Measurements from ENCODE around the gene LLGL2.

Gene LLGL2

DNA sequence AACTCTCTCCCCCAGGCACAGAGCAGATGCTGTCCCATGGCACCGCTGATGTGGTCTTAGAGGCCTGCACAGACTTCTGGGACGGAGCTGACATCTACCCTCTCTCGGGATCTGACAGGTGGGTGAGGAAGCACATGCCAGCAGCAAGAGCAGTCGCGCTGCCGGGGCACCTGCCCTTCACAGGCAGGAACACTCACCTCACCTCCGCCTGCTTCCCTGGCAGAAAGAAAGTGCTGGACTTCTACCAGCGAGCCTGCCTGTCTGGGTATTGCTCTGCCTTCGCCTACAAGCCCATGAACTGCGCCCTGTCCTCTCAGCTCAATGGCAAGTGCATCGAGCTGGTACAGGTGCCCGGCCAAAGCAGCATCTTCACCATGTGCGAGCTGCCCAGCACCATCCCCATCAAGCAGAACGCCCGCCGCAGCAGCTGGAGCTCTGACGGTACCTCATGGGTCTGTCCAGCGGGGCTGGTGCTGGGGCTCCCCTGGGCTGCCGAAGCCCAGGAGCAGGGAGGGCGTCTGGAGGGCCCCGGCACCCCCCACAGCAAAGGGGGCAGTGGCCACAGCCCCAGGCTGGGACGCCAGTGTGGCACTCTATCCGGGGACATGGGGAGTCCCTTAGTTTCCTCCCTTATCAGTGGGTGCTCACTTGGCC is 31.9 kb upstream of the LLGL2 start:
- no peak for FAIRE-seq

DNA sequence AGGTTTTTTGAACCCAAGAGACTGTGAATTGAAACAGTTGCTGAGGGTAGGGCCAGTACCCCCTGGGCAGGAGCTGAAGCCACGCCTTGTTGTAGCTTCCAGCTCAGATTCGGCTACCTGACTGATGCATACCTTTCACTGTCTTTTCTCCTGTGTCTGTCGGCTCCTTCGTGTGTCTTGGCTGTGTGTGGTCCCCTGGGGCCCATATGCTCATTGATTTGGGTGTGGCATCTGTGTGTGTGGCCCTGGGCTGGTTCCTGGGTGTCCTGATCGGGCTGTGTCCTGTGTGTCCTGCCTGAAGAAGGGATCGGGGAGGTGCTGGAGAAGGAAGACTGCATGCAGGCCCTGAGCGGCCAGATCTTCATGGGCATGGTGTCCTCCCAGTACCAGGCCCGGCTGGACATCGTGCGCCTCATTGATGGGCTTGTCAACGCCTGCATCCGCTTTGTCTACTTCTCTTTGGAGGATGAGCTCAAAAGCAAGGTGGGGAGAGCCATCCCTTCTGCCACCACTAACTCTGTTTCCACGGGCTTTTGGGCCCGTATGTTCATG is 31.1 kb upstream of the LLGL2 start:
- no peak for FAIRE-seq

GRCh38 chr17:75496005-75496404 is 29.5 kb upstream of the LLGL2 start:
- FAIRE-seq, result no peak

GRCh38 chr17:75498039-75498725 is 27.3 kb upstream of the LLGL2 start:
- no peak for FAIRE-seq

DNA sequence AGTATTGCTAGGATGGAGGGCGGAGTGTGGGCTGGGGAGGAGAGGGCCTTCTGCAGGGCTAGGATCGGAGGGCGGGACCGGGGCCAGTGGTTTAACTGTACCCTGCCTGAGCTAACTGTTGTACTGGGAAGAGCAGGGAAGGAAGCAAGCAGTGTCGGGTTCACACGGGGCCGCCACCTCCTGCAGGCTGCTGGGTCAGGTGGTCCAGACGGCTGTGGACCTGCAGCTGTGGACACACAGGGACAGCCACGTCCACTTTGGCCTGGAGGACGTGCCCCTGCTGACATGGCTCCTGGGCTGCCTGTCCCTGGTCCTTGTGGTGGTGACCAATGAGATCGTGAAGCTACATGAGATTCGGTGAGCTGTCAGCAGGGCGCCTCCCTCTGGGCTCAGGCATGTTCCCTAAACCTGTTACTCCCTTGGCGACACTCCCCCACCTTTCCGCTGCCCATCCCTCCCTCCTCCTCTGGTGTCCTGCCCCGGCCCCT is 26.7 kb upstream of the LLGL2 start:
- no peak for FAIRE-seq

DNA sequence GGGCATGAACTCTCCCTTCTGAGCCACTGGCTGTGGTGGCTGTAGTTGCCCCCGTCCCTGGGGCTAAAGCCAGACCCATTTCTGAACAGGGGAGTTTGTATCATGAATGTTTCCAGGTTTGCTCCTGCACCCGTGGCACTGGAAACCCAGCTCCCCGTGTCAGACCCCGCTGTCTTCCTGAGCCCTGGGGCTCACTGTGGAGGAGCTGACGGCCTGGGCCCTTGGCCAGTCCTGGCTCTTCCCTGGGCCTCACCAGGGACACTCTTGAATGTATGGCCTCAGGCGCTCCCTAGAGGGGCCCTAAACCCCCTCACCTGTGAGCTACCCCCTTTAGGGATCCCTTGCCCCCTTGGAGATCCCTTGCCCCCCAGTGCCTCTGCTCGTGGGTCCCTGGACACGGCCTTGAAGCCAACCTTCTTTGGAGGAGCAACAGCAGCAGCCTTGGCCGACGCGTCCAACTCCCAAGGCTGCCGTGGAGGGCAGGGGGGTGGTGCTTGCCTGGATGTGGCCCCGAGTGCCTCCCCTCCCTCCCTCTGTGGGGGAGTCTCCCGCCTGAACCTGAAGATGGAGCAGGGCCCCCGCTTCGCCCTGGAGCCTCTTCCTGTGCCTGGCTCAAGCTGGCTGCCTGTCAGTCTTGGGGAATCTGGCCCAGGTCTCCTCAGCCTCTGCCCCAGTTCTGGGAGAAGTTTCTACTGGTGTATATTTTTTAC is 26.0 kb upstream of the LLGL2 start:
- no peak for FAIRE-seq

DNA sequence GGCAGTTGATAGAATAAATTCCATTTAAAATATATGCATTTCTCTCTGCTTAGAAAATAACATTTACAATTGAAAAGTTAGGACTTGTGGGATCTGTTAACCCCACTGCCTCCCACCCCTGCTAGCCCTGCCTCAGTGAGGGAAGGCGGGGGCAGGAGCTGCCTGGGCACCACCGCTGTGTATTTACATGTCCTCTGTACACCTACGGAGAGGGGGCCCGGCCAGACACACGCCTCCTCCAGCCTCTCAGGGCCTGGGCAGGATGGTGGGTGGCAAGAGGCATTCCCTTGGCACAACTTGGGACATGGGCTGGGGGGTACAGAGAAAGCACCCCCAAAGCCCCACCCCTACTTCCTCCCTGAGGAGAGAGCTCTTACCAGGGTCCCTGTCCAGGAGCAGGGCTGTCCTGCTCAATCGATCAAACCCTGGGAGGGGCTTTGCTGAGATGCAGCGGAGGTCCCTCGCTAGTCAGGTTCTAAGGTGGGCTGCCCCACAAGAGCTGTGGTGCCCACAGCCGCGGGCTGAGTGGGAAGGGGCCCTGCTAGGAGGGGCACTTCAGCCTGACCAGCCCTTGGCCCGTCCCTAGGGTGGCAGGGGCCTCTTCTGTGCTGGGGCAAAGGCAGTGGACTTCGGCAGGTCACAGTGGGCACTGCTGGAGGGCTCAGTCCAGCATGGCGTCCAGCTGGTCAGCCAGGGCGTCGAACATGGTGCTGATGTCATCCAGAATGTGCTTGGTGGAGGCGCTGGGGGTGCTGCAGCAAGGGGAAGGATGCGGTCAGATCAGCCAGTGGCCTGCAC is 24.9 kb upstream of the LLGL2 start:
- FAIRE-seq, result no peak

DNA sequence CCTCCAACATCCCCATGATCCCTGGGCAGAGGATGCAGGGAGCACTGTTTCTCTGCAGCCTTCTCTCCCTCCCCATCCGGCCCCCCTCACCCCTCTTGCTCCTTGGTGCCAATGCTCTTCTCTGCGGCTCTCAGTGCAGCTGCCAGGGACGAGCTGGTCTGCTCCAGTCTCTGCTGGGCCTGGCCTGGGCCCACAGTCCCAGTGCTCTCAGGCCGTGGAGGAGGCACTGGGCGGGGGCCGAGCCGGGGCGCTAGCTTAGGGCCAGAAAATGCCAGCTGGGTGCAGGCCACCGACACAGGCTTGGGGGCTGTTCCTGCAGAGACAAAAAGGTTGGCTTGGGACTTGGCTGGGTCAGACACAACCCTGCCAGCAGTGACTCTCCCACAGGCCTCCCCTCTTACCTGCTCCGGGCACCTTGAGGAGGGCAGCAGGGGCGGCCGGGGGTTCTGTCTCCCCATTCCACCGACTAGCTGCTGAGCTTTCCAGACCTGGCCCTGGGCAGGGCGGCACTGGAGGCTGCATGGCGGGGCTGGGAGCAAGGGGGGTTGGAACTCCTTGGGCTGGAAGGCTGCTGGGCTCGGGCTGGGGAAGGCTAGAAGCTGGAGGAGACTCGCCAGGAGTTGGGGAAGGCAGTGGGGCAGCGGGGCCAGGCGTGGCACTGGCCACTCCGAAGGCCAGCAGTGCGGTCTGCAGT is 24.0 kb upstream of the LLGL2 start:
- FAIRE-seq, result no peak

DNA sequence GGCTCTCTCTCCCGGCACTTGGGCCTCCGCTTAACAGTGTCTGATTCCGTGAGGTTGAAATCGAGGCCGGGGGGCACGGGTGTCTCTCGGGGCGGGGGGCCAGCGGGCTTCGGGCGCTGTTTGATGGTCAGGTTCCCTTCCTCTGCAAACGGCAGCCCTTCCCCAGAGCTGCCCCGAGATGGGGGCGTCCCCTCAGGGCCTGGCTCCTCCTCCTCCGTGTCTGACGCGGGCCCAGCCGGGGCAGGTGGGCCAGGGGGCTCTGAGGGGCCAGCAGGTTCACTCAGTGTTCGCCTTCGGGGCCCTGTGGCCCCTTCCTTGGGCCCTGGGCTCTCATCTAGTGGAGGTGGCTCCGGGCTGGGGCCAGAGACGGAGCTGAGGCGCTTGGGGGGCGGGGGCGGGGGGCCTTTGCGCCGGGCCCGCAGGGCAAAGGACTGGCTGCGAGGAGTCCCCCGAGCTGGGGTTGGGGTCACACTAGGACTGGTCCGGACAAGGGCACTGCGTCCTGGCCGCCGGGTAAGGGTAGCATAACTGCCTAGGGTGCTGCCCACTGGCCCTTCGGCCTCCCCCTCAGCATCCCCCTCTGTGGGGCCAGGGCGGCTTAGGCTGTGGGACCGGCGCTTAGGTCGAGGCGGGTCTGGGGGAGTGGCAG is 23.3 kb upstream of the LLGL2 start:
- no peak for FAIRE-seq

- FAIRE-seq, result no peak
These were observed 22.7 kb upstream of the LLGL2 start for GRCh38 chr17:75502721-75503329.

DNA sequence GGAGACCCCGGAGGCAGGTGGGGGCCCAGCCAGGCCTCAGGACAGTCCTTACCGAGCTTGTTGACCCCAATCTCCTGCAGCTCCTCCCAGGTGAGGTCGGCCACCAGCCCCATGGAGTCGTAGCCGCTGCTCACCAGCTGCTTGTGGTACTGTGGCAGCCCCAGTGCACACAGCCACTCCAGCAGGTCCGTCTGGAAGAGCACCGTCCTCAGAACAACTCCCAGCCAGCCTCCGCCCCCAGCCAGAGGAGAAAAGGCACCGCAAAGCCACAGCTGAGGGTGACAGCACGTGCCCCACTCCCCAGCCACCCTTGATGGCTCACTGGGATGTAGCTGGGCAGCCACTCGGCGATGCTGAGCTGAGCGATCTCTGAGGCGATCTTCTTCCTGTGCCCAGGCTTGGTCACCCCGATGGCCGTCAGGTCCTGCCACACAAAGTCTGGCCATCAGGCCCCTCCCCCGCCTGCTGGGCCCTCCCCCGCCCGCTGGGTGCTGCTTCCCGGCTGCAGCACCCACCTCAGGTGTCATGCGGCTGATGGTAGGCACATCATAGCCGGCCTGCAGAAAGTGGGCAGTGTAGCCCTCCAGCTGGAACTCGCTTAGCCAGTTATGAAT is 22.1 kb upstream of the LLGL2 start:
- FAIRE-seq, result no peak

DNA sequence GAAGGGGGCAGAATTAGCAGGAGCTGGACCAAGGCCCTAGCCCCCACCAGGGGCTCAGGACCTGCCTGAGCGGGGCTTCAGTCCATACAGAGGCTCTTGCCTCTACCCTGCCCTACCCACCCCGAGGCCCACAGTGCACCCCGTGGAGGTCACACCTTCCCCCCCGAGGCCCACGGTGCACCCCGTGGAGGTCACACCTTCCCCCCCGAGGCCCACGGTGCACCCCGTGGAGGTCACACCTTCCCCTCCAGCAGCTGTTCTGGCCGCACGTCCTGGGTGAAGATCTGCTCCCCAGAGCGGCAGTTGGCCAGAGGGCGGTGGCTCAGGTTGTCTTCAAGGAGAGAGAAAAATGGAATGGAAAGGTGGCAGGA is 21.5 kb upstream of the LLGL2 start:
- no peak for FAIRE-seq

DNA sequence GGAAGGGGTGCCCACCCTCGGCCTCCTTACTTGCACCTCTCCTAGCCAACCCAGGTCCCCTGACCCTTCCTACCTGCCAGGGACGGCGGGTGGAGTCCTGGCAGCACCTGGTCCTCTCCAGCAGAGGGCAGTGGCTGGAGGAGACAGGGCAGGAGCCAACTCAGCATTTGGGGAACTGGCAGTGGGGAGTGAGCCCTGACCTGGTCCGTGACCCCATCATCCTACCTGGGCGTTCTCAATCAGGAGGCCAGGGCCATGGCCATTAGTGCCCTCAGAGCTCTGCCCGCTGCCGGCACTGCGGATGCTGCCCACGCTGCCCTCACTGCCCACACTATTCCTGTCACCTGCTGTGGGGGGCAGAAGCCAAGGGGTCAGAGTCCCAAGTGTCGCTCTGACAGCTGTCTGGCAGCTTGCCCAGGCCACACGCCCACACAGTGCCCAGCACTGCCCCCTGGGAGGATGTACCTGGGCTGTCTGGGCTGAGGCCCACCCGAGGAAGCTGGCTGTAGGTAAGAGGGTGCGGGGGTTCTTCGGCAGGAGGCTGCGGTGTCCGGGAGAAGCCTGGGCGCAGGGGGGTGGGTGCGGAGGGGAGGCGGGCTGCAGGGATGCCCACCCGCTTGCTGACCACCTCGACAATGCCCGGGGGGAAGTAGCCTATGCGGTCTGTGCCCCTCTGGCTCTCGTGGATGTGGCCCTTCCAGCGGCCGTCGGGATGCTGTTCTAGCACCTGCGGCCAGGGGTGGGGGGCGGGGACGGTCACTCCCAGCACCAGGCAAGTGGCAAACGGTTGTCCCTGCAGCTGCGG is 20.9 kb upstream of the LLGL2 start:
- no peak for FAIRE-seq

GRCh38 chr17:75505152-75505409 is 20.4 kb upstream of the LLGL2 start:
- FAIRE-seq, result no peak

DNA sequence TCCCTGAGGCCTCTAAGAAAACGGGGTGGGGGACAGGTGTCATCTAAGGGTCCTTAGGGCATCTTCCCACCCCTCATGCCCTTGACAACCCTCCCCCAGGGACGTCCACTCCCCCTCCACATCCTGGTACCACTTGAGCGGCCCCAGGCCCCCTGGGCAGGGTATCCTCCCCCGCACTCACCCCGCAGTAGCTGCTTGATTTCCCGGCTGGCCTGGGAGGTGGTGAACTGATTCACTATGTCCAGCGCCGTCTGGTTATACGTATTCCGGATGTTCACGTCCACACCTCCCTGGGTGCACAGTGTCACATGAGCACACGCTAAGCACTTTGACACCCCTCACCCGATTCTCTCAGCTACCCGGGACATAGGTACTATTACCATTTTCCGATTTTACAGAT is 19.9 kb upstream of the LLGL2 start:
- no peak for FAIRE-seq

DNA sequence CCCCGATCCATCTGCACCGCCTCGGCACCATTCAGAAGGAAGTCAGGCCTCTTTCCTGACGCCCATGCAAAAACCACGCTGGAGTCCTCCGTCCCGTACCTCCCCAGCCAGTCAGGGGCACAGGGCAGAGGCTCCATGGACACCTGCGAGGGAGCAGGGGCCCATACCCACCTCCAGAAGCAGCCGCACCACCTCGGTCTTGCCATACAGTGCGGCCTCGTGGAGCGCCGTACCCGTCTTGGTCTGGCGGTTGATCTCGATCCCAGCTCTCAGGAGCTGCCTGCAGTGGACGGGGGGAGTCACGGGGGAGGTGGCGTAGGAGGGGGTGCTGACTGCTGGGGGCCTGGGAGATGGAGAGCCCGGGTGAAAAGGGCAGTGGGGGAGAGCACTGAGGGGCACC is 19.4 kb upstream of the LLGL2 start:
- FAIRE-seq, result no peak

GRCh38 chr17:75506888-75507287 is 18.6 kb upstream of the LLGL2 start:
- FAIRE-seq, result no peak

GRCh38 chr17:75507733-75508719 is 17.5 kb upstream of the LLGL2 start:
- no peak for FAIRE-seq

GRCh38 chr17:75508931-75509361 is 16.6 kb upstream of the LLGL2 start:
- no peak for FAIRE-seq

All from TTC549 (cell line).